ACHN (cell line): ENCODE measurements around the gene EXD3.
"Not testable (repeated sequence)": the region's sequence is repeated elsewhere in the genome, so short reads cannot be mapped to it uniquely, and the experiment has no call there.

Source experiments
- DNase-seq: peaks from one replicate; pipeline ENCODE4 v3.0.0-alpha.2; 2015
- in situ Hi-C: cut with HindIII; loops from 2 replicates; pipeline ENCODE4 v1.10.0; 2017; ENCODE audit warnings: low sequenced_read_pairs, low pct_ligation_motif_present, low pct_unique_long_range_greater_than_20kb

EXD3 gene

GRCh38 chr9:137387891-137388560 lies 34.9 kb downstream of the EXD3 start:
- no peak for DNase-seq

GRCh38 chr9:137387114-137387890 lies 35.7 kb downstream of the EXD3 start:
- in situ Hi-C loops: no loop called here
- no peak for DNase-seq

More at GRCh38 chr9:137387891-137388560, 34.9 kb downstream of the EXD3 start:
- in situ Hi-C loops: no loop called here

- DNase-seq, in situ Hi-C loops: not testable (repeated sequence)
These were observed 36.4 kb downstream of the EXD3 start for GRCh38 chr9:137386507-137387113.

GRCh38 chr9:137385061-137385655 lies 37.8 kb downstream of the EXD3 start:
- in situ Hi-C loops: no loop called here
- DNase-seq: no peak

- DNase-seq: no peak
- in situ Hi-C loops: no loop called here
These were observed 38.9 kb downstream of the EXD3 start for GRCh38 chr9:137383784-137384756.

- DNase-seq: no peak
- in situ Hi-C loops: no loop called here
These were observed 39.7 kb downstream of the EXD3 start for GRCh38 chr9:137383081-137383783.

- in situ Hi-C loops: no loop called here
These were observed 40.4 kb downstream of the EXD3 start for GRCh38 chr9:137382444-137383080.

GRCh38 chr9:137381501-137382443 lies 41.2 kb downstream of the EXD3 start:
- in situ Hi-C loops: no loop called here
- no peak for DNase-seq

More at GRCh38 chr9:137382444-137383080, 40.4 kb downstream of the EXD3 start:
- DNase-seq: no peak

- DNase-seq: no peak
- in situ Hi-C loops: no loop called here
These were observed 42.4 kb downstream of the EXD3 start for GRCh38 chr9:137380606-137381005.

- in situ Hi-C loops: no loop called here
- DNase-seq: no peak
These were observed 42.8 kb downstream of the EXD3 start for GRCh38 chr9:137380171-137380570.

- DNase-seq: no peak
- in situ Hi-C loops: no loop called here
These were observed 43.2 kb downstream of the EXD3 start for GRCh38 chr9:137379761-137380161.

GRCh38 chr9:137378688-137379410 lies 44.1 kb downstream of the EXD3 start:
- DNase-seq, in situ Hi-C loops: not testable (repeated sequence)

GRCh38 chr9:137376386-137376785 lies 46.6 kb downstream of the EXD3 start:
- in situ Hi-C loops: no loop called here

GRCh38 chr9:137375321-137376058 lies 47.5 kb downstream of the EXD3 start:
- in situ Hi-C loops: no loop called here
- DNase-seq: no peak

More at GRCh38 chr9:137376386-137376785, 46.6 kb downstream of the EXD3 start:
- DNase-seq: no peak
